Adipose tissue (tissue), 3 donors: ENCODE results near the gene PPFIA1. TPM values are rescaled to one million over a fixed set of nuclear protein-coding genes. Genes with fewer than 3 reads are reported as not detected.
A peak's percentile ranks its signal among the peaks of the same experiment; 100 is the strongest.
"Not testable (repeated sequence)": the region's sequence is repeated elsewhere in the genome, so short reads cannot be mapped to it uniquely, and the experiment has no call there.

Source experiments
- H3K27ac ChIP-seq: one replicate; pipeline ENCODE4 v1.5.1; 2013; ENCODE audit warnings: low read depth, low read length
- WGBS, 3 donors: extraction: QIAGEN DNeasy Blood & Tissue Kit; methylation state at CpG; one replicate each; pipeline ENCODE4 v1.1.7; 2013; 5-methylcytosine and 5-hydroxymethylcytosine counted together
- polyA plus RNA-seq, 3 donors: library from polyadenylated mRNA; stranded (reverse); fragments of 200-250 nt; gene quantifications; one replicate each; pipeline ENCODE4 v1.2.3, GENCODE V29; 2013
- donor health status: healthy with polysubstance abuse.
- donor health status: Bipolar disorder and iron deficiency.
- donor health status: healthy.

Gene PPFIA1
- polyA plus RNA-seq, 3 donors = 8.0 to 27.2 (median 25.0) TPM

DNA sequence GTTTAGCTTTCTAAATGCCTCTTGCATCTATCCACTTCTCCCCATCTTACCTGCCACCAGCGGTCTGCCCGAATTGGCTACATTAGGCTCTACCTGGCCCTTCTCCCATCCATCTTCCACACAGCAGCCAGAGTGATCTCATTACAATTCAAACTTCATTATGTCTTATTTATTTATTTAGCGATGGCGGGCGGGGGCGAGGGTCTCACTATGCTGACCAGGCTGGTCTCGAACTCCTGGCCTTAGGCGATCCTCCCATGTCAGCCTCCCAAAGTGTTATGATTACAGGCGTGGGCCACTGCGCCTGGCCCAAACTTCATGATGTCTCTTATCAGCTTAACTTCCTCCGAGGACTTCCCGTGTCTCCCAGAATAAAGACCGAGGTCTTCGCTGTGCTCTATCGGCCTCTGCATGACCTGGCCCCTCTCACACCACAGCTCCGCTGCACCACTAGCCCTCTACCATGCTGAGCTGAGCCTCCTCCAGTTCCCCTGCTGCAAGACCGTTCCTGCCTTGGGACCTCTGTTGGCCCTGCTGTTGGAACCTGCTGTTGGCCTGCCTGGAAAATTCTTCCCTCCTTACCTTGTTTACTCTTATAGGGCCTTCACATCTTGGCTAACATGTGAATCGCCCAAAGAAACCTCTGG is 127.0 kb downstream of the PPFIA1 start:
- 28 to 38% (median 38%) methylated on average over 18 of the region's 18 CpGs for WGBS, 3 donors
- H3K27ac ChIP-seq = no peak overlapping the region

DNA sequence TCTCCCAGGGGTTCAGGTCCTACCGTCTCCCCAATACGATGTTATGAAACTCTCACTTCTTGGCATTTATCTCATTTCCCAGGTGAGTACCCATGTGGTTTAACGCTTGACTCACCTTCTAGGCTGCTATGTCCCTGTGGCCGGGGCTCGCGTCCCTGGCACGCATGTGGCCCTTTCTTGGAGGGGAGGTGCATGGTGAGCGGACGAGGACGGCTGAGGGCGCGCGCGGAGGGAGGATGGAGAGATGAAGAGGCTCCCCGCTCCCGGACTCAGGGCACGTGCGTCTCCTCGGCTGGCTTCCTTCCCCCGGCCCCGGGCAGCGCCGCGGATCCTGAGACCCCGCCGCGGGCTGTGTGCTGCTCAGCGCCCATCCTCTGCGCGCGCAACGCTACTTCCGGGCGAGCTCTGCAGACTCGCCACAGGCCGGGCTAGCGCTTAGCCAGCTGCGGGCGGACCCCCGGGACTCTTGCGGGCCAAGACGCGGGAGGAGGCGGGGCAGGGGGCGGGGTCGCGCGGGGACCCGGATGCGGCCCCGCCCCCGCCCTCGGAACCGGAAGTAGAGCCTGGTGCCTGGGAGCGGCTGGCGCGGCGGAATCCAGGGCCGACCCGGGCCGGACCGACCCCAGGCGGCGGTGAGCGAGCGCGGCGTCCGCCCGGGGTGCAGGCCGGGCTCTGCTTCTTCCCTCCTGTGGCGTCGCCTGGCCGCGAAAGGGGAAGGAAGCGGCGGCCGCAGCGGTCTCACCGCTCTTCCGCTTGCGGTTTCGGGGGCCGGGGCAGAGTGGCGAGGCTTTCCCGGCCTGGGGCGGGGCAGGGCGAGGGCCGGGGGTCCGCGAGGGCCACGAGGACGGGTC is 127.7 kb downstream of the PPFIA1 start, which contains the start of gene CTTN:
Gene CTTN (plus strand): TSS at position 547 of the 851 bp plus-strand sequence. CDS start 8,769 bp downstream, outside the sequence.
- 0 to 1% (median 0%) methylated on average over 65 to 90 of the region's 93 CpGs for WGBS, 3 donors

DNA sequence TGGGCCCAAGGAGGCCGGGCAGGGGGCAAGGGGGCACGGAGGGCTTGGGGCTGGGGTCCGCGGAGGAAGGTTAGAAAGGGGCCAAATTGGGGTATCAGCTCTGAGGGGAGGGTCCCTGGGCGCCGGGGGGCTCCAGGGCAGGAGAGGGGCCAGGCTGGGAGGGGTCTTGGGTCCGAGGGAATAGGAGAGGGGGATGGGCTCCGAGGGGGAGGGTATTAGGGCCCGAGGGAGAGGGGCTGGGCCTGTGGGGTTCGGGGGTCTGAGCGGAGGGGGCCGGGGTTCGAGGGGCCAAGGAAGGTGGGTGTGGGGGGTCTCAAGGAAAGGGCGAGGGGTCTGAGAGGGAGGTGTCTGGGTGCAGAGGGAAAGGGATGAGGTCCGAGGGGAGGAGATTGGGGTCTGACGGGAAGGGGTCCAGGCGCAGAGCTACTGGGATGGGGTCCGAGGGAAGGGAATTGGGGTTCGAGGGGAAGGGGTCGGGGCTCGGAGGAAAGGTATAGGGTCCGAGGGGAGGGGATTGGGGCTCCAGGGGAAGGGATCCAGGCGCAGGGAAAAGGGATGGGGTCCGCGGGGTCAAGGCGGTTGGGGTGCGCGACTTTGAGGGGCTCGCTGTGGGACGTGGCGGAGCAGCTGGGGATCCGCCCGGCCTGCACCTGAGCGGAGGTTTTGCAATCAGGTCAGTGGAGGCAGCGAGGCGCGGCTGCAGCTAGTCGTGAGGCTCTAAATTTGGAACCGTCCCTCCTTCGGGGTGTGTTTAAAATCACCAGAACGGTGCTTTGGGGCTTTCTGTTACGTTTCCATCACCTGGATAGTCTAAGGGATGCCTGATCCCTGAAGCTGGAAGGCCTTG is 128.6 kb downstream of the PPFIA1 start:
- H3K27ac ChIP-seq = peak overlapping the region; percentile 88
- 0 to 2% (median 1%) methylated on average over 42 of the region's 42 CpGs for WGBS, 3 donors

More for the DNA sequence above, 127.7 kb downstream of the PPFIA1 start, which contains the start of gene CTTN:
- peak within 1 kb of the TSS; percentile 88 for H3K27ac ChIP-seq

DNA sequence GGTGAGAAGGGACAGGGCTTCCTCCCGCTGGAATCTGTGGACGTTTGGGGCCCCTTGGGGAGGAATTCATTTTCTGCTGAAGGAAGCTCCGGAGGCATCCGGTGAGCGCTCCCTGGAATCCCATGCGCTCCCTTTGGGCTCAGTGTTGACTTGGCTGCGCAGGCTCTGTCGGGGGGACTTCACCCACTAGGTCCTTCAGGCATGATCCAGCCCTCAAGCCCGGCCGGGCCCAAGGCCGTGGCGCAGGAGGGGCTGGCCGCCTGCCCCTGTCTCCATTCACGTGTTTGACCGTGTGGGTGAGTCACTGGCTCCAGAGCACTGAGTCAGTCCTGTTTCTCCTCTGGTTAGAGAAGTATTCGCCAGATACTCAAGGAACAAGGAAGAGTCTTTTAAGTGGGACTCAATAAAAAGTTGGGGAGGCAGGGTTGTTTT is 129.2 kb downstream of the PPFIA1 start:
- WGBS, 3 donors = 12 to 24% (median 19%) methylated on average over 16 of the region's 16 CpGs

DNA sequence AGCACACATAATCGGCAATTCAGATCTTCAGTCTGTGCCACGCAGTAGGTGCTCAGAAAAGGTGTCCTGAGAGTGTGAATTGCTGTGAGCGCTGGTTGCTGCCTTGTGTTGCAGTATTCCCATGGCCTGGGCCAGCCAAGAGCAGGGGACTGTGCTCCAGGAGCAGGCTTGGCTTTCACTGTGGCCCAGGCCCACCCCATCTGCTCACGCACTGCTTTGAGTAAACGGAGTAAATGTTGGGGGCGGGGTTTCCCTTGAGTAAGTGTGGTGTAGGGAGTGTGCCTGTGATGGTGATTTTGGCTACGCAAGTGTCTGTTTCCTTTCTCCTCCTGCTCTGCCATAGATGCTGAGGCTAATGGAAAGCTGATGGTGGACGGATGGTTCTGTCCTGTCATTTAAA is 130.2 kb downstream of the PPFIA1 start:
- no peak overlapping the region for H3K27ac ChIP-seq
- WGBS, 3 donors = 76 to 81% (median 81%) methylated on average over 8 of the region's 8 CpGs

More for the DNA sequence above, 129.2 kb downstream of the PPFIA1 start:
- H3K27ac ChIP-seq = peak overlapping the region; percentile 81

DNA sequence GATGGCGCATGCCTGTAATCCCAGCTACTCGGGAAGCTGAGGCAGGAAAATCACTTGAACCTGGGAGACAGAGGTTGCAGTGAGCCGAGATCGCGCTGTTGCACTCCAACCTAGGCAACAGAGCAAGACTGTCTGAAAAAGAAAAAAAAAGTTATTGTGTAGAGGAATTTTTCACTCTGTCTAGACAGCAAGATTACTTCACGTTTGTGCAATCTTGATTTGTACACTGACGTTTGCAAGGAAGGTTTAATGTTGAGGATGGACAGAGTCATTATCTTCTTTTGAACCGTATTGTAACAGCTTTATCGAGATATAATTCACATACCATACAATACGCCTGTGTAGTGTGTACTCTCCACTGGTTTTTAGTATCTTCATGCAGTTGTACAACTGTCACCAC is 131.5 kb downstream of the PPFIA1 start:
- H3K27ac ChIP-seq = no peak overlapping the region
- WGBS, 3 donors = 71 to 82% (median 77%) methylated on average over 10 of the region's 10 CpGs

DNA sequence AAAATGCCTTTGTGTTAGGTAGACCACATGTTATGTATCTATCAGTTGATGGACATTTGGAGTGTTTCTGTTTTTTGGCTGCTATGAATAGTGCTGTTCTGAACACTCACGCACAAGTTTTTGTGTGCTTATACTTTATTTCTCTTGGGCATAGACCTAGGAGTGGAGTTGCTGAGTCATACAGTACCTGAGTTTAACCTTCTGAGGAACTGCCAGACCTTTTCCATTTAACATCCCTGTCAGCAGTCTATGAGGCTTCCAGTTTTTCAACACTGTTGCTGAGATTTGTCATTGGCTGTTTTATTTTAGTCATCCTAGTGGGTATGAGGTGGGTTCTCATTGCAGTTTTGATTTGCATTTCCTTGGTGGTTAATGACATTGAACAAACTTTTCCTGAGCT is 132.2 kb downstream of the PPFIA1 start:
- H3K27ac ChIP-seq = no peak overlapping the region
- 24 to 68% (median 61%) methylated on average over 1 of the region's 1 CpG for WGBS, 3 donors

DNA sequence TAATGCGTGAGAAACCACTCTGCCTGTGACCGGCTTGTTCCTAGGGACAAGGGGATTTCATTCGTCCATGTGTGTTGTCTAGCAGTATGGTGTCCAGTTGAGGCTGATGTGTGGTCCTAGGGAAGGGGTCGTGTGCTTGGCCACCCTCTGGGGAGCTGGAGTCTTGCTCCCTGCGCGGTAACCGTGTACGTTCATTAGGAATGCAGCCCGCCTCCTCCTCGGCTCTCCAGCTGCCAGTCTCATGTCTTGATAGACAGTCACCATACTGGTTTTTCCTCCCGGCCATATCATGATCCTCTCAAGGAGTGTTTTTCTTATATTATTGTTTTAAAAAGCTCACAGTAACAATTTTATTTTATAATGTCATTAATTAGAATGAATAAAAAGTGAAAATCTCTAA is 133.8 kb downstream of the PPFIA1 start:
- WGBS, 3 donors = 88 to 94% (median 92%) methylated on average over 11 of the region's 11 CpGs
- H3K27ac ChIP-seq = no peak overlapping the region

DNA sequence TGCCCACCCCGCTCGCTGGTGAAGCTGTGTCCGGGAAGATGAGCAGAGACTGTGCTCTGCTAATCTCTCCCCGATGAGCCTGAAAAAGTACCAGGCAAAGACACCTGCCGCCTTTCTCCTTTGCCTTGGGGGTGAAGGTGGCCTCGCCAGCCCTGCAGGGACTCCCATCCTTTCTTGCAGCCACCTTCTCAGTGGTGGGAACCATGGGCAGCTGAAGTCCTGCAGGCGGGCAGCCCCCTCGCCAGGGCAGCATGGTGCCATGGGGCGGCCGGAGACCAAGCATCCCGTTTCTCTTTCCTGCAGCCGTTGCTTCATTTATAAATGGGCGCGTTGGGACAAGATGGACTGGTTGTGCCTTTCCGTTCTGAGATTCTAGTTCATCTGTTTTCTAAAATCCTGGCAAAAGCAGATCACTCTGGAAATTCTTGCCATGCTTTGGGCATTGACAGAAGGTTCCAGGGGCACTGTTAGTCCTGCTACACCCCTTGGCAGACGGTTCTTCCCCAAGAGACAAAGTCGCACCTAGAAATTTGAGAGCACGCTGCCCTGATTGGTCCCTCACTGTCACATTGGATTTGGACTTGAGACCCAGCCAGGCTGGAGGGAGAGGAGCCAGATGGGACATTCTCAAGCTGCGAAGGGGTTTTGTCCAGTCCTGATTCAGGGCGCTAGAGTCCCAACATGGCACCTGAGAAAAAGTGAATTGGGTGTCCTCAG is 135.3 kb downstream of the PPFIA1 start:
- 88 to 92% (median 89%) methylated on average over 20 of the region's 20 CpGs for WGBS, 3 donors
- no peak overlapping the region for H3K27ac ChIP-seq

DNA sequence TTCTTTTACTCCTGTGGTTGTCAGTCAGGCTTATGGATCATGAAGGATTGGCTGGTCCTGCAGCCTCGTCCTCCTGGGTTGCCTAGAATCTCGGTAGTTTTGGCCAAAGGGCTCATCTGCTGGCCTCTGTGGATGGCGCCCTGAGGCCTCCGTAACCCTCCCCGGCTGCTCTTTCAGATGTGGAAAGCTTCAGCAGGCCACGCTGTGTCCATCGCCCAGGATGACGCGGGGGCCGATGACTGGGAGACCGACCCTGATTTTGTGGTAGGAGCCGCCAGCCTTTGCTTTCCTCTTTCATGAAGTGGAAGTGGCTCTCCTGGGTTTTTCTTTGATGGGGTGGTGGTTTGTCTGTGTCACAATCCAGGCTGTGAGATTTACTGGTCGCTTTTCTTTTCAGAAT is 136.6 kb downstream of the PPFIA1 start:
- 84 to 95% (median 89%) methylated on average over 13 of the region's 13 CpGs for WGBS, 3 donors
- H3K27ac ChIP-seq = no peak overlapping the region

DNA sequence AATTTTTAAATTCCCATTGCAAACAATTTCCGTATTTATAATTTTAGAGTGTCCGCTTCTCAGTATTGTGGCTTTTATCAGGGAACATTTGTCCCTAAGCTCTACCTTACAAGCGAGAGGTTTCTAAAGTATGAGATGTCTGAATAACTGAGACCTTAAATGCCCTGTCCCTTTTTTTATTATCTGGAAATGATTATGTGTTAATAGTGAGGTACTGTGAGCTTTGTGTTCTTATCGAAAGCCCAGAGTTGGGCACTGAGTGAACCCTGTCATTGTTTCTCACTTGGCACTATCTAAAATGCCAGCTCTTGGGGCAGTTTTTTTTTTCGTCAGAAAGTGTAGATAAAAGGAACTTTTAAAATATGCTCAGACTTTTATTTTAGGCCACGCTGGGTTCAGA is 137.3 kb downstream of the PPFIA1 start:
- H3K27ac ChIP-seq = no peak overlapping the region
- WGBS, 3 donors = 92 to 97% (median 94%) methylated on average over 6 of the region's 6 CpGs

DNA sequence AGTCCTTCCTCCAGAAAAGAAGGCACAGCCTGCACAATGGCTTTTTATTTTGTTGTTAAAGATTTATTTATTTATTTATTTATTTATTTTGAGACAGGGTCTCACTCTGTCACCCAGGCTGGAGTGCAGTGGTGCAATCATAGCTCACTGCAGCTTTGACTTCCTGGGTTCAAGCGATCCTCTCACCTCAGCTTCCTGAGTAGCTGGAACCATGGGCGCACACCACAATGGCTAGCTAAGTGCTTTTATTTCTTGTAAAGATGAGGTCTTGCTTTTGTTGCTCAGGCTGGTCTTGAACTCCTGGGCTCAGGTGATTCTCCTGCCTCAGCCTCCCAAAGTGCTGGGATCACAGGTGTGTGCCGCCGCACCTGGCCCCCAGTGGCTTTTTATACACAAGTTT is 137.8 kb downstream of the PPFIA1 start:
- not testable (repeated sequence) for H3K27ac ChIP-seq
- 88 to 97% (median 90%) methylated on average over 4 of the region's 4 CpGs for WGBS, 3 donors

DNA sequence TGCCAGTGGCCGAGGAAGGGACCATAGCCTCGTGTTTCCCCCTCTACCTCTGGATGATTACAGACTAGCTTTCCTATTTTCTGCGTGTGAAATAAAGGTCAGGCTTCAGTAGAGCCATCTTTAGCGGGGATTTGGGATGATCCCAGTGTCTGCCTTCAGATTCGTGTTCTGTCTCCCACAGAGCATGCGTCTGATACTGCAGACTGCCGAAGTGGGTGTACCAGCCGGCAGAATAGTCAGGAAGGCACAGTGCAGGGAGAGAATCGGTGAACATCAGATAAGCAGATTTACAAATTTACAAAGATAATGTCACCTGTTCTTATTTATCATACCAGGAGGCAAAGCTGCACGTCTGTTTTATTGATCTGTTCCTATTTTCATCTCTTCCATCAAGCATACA is 138.9 kb downstream of the PPFIA1 start:
- H3K27ac ChIP-seq = no peak overlapping the region
- WGBS, 3 donors = 83 to 89% (median 88%) methylated on average over 10 of the region's 10 CpGs

DNA sequence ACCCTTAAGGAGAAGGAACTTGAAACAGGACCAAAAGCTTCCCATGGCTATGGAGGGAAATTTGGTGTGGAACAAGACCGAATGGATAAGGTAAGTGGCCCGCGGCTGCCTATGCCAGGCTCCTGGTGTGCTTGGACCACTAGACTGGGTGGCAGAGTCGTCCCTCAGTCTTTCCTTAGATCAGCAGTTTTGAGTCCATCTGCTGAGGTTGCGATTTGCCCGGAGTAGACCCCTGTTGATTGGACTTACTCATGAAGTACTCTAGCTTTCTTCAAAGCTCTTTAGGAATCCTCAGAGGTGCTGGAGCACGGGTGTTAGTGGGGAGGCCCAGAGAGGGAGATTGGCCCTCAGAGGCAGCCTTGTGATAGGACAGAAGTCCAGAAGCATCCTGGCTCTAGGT is 139.4 kb downstream of the PPFIA1 start:
- WGBS, 3 donors = 88 to 94% (median 93%) methylated on average over 7 of the region's 7 CpGs

DNA sequence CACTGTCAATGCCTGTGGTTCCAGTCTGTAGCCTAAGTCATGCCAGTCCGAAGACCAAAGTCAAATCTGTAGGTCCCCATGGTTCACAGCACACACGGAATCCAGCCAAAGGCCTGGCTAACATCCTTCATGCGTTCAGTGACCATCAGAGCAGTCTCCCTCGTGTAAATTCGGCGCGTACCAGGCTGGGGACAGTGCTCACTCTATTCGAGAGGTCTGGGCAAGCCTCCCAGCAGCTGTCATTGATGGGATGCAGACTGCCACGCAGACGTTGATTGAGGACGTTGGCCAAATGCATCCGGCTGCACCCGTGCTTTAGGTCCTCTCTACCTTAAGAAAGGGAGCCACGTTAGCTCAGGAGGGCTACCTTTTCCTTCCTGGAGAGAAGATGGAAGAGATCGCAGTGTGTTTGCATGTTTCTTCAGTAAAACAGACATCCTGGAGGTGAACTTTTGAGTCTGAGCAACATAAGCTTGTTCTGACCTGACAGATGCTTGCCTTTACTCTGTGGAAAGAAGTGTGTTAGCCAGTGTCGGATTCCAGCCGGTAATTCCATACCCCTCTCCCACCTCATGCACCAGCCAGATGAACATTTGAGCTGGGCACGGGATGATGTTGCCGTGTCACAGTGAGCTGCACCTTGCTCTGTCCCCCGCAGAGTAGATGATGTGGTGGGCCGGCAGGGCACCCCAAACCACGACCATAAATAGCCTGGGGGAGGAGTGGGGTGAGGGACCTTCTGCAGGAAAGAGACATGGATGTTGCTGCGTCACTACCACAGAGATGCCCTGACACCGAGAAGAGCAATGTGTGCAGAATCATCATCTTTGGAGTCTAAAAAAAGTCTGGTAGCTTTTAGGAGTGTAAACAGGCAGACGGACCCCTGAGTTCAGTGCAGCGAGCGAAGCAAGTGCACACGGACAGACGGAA is 140.1 kb downstream of the PPFIA1 start:
- H3K27ac ChIP-seq = no peak overlapping the region
- WGBS, 3 donors = 80 to 91% (median 80%) methylated on average over 29 of the region's 29 CpGs

More for the DNA sequence above, 139.4 kb downstream of the PPFIA1 start:
- H3K27ac ChIP-seq = no peak overlapping the region

DNA sequence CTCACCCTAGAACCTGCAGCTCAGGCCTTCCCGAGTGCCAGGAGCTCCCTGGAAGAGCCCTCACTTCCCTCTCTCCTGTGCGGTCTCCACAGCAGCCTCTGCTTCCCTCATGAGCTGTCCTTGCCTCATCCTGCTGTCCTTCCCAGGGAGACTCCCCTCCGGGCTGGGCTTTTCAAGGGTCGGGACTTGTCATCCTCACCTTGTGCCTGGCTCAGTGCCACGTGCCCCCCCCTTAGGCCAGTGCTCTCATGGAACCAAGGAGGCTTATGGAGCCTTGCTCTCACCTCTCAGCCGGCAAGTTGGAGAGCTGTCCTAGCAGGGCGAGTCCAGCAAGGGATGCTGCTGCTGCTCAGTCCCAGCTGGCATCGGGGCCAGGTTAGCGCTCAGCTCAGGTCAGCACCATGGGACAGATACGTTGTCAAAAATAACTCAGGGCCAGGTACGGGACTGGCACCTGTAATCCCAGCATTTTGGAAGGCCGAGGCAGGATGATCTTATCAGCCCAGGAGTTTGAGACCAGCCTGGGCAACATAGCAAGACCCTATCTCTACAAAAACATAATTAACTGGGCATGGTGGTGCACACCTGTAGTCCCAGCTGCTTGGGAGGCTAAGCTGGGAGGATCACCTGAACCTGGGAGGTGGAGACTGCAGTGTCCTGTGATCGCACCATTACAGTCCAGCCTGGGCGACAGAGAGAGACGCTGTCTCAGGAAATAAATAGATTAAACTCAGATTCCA is 141.4 kb downstream of the PPFIA1 start:
- no peak overlapping the region for H3K27ac ChIP-seq
- 91 to 95% (median 94%) methylated on average over 15 of the region's 15 CpGs for WGBS, 3 donors
